ENCODE results near the gene RALGPS1.

The RALGPS1 gene

DNA sequence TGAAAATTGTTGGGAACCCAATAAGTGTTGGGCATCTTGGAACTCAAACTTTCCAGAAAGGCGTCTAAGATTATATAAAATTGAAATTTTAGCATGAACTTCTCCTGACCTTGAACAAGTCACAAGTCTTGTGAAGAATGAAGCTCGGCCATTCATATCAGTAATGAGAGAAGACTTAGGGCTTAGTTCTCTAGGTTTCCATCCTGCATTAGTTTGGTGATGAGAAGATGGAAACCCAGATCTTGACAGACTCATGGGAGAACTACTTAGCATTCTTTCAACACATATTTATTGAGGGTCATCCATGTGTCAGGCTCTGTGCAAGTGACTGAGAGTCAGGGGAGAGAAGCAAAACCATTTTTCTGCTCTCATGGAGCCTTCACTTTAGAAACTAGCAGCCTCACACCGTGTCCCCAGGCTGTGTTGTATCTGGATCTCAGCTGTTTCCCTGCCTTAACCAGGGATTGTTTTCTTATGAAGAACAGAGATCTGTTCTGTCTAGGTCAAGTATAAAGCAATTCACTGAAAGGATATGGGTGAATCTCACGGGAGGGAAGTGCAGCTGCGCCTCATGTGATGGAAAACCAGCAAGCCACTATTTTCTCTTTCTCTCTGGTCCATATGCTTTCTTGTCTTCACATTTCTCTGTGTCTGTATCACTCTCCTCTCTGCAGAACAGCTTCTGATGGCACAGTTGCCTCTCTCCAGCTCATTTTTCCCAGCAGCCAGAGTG lies 353.4 kb downstream of the RALGPS1 start:
- DNase-seq: no peak

GRCh38 chr9:127269449-127269848 lies 354.9 kb downstream of the RALGPS1 start:
- DNase-seq: no peak
